Esophagus squamous epithelium (tissue), 4 donors: Measurements from ENCODE around the gene BUD23.

Experiments used
- POLR2A ChIP-seq, 4 donors: fragments of 450-650 bp; IDR thresholded peaks; one replicate each; pipeline ENCODE4 v1.6.1; 2017; ENCODE audit warnings: antibody characterized with exemption in 4 of 4, mild to moderate bottlenecking in 4 of 4, moderate library complexity in 3 of 4
- TF ChIP-seq, protein P1 (sequence below), 6 experiments: fragments of 450-650 bp in 4 of 6; fragments of 200-600 bp in 2 of 6; sonication (generic) in 2 of 6; IDR thresholded peaks; one replicate each; pipeline ENCODE4 v1.5.1; 2016 to 2019; ENCODE audit warnings: antibody characterized with exemption in 6 of 6, mild to moderate bottlenecking in 4 of 6, moderate library complexity in 4 of 6

DNA sequence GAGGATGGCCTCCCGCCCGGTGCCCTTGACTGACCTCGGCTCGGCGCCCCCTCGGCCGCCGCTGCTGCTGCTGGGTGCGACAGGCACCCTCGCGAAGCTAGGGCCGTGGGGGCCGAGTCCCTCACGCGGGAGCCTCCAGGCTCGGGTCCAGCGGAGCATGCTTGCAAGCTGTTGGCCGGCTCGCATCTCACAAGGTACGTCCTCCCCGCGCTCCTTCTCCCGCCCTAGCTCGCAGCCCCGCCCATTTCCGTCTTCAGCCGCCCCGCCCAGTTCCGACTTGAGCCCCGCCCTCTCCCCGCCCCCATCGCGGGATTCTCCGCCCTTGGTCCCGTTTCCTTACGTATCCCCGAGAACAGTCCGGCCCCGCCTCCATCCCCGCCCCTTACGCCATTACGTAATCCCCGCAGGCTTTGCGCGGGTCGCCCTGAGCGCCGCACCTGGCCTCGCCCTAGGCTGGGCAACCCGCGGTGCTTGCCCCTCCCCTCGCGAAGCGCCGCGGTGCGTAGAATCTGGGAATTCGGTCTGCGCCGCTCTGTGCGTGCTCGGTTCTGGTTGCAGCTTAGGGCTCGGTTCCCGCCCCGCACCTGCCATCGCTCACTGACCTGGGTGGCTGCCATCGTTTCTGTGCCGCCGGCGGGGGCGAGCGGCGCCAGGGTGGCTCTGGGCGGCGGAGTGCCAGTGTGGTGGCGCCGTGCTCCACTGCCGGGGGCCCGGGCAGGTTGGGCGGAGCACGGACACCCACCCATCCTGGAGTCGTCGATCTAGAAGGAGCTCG lies 55.4 kb downstream of the BUD23 start, which contains the start of gene ABHD11:
- peak in 2 of 4 donors; percentile 26 to 91 for TF ChIP-seq POLR2A (IDR thresholded peaks at IDR 0.05)
- TF ChIP-seq, protein P1, sequence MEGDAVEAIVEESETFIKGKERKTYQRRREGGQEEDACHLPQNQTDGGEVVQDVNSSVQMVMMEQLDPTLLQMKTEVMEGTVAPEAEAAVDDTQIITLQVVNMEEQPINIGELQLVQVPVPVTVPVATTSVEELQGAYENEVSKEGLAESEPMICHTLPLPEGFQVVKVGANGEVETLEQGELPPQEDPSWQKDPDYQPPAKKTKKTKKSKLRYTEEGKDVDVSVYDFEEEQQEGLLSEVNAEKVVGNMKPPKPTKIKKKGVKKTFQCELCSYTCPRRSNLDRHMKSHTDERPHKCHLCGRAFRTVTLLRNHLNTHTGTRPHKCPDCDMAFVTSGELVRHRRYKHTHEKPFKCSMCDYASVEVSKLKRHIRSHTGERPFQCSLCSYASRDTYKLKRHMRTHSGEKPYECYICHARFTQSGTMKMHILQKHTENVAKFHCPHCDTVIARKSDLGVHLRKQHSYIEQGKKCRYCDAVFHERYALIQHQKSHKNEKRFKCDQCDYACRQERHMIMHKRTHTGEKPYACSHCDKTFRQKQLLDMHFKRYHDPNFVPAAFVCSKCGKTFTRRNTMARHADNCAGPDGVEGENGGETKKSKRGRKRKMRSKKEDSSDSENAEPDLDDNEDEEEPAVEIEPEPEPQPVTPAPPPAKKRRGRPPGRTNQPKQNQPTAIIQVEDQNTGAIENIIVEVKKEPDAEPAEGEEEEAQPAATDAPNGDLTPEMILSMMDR (IDR thresholded peaks at IDR 0.05): peak in 1 of 6 experiments; percentile 9
